Measurements from ENCODE around the gene HESX1. TPM values are rescaled to one million over a fixed set of nuclear protein-coding genes. Genes with fewer than 3 reads are reported as not detected.
A peak's percentile ranks its signal among the peaks of the same experiment; 100 is the strongest.

The HESX1 gene
- total and polyA plus RNA-seq, 2 of the 13 experiments (the other 11 are each of a cell fraction or from before 2014, with no cell fraction given), result 0.57 to 0.75 TPM

DNA sequence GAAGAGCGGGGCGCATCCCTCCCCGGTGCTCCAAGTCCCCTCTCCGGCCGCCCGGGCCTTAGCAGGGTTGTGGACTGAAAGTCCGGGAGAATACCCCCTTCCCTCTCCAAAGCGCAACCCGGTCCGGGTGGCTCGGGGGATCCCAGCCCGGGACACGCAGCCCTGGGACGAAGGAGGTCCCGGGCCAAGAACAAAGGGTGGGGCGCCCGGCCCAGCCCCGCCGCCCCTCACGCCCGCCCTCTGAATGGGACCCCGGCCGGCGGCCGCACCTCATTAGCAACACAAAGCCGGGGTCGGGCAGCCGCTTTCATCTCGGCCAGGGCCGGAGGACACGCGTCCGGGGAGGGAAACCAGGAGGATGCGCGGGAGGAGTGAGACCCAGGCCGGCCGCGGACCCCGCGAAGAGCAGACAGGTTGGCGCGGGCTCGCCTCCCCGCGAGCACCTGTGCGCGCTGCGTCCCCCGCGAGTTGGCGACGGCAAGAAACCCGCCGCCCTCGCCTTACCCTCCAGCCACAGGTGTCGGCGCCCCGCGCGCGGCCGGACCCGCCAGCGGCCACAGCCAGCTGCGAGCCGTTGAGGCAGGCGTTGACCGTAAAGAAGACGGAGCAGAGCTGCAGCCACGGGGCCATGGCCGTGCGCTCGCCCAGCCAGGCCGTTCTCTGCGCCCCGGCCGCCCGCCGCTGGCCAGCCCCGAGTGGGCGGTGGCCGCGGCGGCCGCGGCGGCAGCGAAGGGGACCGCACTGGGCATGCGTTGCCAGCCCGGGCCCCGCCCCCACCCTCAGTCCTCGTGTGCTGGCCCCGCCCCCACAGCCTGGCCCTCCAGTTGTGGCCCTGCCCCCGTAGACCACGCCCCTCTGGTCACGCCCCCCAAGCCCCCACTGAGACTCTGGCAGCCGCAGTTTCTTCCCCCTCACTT lies 34.9 kb downstream of the HESX1 start, which contains the start of gene IL17RD (continued):
- no peak for TF ChIP-seq EEA1 (CRISPR knock-in tag; IDR thresholded peaks at IDR 0.05; ENCODE audit: borderline replicate concordance)
- TF ChIP-seq RFXANK (CRISPR knock-in tag; IDR thresholded peaks at IDR 0.05), result no peak
- TF ChIP-seq NFKB2 (CRISPR knock-in tag; IDR thresholded peaks at IDR 0.05; ENCODE audit: borderline replicate concordance), result peak; percentile 77; the same call in 1 of the 2 replicates
- TF ChIP-seq, protein P1, sequence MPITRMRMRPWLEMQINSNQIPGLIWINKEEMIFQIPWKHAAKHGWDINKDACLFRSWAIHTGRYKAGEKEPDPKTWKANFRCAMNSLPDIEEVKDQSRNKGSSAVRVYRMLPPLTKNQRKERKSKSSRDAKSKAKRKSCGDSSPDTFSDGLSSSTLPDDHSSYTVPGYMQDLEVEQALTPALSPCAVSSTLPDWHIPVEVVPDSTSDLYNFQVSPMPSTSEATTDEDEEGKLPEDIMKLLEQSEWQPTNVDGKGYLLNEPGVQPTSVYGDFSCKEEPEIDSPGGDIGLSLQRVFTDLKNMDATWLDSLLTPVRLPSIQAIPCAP (CRISPR knock-in tag; IDR thresholded peaks at IDR 0.05; ENCODE audit: low read depth), result no peak
- no peak for TF ChIP-seq POLR2A (IDR thresholded peaks at IDR 0.05; ENCODE audit: insufficient read depth in 1 of 2, low read depth in 2 of 2, low read length in 2 of 2)
- TF ChIP-seq KDM2A (CRISPR knock-in tag; IDR thresholded peaks at IDR 0.05; ENCODE audit: borderline replicate concordance, low read depth), result no peak
- TF ChIP-seq ZNF841 (CRISPR knock-in tag; IDR thresholded peaks at IDR 0.05; ENCODE audit: borderline replicate concordance), result no peak
- TF ChIP-seq PTBP1 (IDR thresholded peaks at IDR 0.05; ENCODE audit: low read depth, low read length, poor library complexity, severe bottlenecking), result no peak
- TF ChIP-seq GTF3A (CRISPR knock-in tag; conservative IDR thresholded peaks at IDR 0.05), result no peak
- 0 out of 2 replicates have a peak, but pooled peaks have one; percentile 38 for TF ChIP-seq ZNF142 (CRISPR knock-in tag; IDR thresholded peaks at IDR 0.05)
- TF ChIP-seq ADNP (CRISPR knock-in tag; IDR thresholded peaks at IDR 0.05), result no peak
- no peak for TF ChIP-seq CCAR2 (optimal IDR thresholded peaks at IDR 0.05; ENCODE audit: low read depth, low read length)
- TF ChIP-seq, protein P2, sequence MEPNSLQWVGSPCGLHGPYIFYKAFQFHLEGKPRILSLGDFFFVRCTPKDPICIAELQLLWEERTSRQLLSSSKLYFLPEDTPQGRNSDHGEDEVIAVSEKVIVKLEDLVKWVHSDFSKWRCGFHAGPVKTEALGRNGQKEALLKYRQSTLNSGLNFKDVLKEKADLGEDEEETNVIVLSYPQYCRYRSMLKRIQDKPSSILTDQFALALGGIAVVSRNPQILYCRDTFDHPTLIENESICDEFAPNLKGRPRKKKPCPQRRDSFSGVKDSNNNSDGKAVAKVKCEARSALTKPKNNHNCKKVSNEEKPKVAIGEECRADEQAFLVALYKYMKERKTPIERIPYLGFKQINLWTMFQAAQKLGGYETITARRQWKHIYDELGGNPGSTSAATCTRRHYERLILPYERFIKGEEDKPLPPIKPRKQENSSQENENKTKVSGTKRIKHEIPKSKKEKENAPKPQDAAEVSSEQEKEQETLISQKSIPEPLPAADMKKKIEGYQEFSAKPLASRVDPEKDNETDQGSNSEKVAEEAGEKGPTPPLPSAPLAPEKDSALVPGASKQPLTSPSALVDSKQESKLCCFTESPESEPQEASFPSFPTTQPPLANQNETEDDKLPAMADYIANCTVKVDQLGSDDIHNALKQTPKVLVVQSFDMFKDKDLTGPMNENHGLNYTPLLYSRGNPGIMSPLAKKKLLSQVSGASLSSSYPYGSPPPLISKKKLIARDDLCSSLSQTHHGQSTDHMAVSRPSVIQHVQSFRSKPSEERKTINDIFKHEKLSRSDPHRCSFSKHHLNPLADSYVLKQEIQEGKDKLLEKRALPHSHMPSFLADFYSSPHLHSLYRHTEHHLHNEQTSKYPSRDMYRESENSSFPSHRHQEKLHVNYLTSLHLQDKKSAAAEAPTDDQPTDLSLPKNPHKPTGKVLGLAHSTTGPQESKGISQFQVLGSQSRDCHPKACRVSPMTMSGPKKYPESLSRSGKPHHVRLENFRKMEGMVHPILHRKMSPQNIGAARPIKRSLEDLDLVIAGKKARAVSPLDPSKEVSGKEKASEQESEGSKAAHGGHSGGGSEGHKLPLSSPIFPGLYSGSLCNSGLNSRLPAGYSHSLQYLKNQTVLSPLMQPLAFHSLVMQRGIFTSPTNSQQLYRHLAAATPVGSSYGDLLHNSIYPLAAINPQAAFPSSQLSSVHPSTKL (CRISPR knock-in tag; IDR thresholded peaks at IDR 0.05), result no peak
- TF ChIP-seq ZNF563 (CRISPR knock-in tag; IDR thresholded peaks at IDR 0.05), result no peak
- no peak for TF ChIP-seq HOMEZ (CRISPR knock-in tag; IDR thresholded peaks at IDR 0.05; ENCODE audit: low read depth)
